HG03565 (cell line): ENCODE measurements around the gene MAMDC2.

Source experiments
- ATAC-seq: cut with Tn5 transposase; IDR thresholded peaks from one replicate; pipeline ENCODE4 v1.9.1; 2021; ENCODE audit warnings: mild to moderate bottlenecking, moderate library complexity; ENCODE audit not compliant: unreplicated experiment

Gene MAMDC2

DNA sequence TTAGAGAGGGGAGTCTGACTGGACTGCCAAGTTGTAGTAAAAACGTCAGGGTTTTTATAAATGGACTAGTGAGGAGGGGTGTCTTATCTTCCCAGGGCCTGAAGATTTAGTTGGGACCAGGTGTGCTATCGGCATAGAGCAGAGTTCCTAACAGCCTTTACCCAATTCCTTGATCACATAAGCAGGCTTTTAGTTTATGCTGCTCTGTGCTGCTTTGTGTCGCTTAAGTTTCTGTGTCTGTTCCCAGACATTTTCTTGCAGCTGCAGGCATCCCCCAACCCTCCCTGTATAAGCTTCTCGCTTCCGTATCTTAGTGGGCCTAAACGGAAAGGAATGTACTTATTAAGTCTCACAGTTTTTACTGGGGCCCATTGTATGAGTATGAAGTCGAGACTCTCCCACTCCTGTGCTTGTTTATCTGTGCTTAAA, 212.5 kb downstream of the MAMDC2 start:
- no peak for ATAC-seq

DNA sequence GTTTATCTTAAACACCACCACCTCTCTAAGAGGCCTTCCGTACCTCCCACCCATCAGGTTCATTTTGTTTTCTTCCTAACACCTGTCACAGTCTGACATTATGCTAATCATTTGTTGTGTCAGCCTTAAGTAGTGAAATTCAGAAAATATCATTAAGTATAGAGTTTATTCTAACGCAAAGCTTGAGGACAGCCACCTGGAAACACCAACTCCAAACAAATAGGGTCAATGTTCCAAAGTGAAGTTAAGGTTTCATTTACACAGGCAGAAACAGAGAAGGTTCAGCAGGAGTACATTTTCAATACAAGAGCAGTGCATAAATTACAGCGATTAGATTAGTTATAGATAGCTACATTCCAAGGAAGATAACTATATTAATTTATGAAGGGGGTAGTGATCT, 213.9 kb downstream of the MAMDC2 start:
- ATAC-seq = no peak

- peak; percentile 27 for ATAC-seq
These were observed 214.5 kb downstream of the MAMDC2 start for GRCh38 chr9:70257991-70258691.

DNA sequence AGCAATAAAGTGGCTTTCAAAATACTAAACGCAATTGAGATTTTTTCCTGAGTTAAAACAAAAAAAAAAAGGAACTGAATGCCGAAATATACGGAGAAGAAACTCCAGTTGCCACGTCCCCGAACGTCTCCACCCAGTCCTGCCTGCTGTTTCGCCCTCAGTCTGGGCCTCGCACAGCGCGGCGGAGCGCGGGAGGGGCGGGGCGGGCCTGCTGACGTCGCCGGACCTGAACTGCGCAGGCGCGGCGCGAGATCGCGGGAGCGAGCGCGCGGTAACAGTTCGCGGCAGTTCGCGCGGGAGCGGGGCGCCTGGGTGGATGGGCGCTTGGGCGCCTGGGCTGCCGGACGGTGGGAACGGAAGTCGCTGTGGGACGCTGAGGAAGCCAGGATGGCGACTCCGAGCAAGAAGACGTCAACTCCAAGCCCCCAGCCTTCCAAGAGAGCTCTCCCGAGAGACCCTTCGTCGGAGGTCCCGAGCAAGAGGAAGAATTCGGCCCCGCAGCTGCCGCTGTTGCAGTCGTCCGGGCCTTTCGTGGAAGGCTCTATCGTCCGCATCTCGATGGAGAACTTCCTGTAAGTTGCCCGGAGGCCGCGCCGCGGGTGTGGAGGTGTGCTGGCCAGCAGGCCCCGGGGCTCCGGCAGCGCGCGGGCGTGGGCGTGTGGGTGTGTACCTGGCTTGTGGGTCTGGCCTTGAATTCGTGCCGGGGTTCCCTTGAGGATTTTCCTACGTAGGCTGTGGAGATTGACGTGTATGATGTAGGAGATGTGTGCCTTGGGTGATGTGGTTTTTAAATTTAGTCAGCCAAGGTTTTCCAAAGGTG, 215.3 kb downstream of the MAMDC2 start, which contains the start of gene SMC5:
Gene SMC5 (plus strand): TSS at position 287 of the 820 bp plus-strand sequence. CDS start 101 bp downstream, at position 388.
- peak; percentile 70 for ATAC-seq

DNA sequence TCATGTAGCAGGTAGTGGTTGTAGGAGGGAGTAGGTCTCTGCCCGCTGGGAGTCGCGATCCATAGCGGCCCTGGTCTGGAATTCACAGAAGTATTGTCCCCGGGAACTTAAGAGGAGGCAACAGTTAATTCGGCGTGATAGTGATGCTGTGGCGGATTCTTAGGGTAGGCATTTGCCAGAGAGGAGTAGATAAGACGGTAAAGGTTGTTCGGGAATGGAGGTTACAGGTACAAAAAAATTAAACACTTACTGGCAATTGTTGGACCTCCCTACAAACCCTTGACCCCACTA, 215.8 kb downstream of the MAMDC2 start:
- ATAC-seq = no peak

DNA sequence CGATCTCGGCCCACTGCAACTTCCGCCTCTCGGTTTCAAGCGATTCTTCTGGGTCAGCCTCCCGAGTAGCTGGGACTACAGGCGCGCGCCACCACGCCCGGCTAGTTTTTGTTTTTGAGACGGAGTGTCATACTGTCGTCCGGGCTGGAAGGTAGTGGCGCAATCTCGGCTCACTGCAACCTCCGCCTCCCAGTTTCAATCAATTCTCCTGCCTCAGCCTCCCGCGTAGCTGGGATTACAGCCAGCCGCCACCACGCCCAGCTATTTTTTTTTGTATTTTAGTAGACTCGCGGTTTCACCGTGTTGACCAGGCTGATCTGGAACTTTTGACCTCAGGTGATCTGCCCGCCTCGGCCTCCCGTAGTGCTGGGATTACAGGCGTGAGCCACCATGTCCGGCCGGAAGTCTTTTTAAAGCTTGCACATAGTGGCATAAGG, 216.4 kb downstream of the MAMDC2 start:
- no peak for ATAC-seq

DNA sequence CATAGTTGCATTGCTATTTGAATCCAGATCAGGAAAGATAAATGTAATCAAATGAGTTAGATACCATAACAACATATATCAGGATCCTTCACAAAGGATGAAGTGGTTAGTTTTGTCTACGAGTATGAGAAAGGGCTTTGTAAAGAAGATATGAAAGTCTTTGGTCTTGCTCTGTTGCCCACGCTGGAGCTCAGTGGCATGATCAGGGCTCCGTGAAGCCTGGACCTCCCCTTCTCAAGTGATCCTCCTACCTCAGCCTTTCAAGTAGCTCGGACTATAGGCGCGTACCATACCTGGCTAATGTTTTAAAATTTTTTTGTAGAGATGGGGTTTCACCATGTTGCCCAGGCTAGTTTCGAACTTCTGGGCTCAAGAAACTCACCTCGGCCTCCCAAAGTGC, 217.0 kb downstream of the MAMDC2 start:
- no peak for ATAC-seq

DNA sequence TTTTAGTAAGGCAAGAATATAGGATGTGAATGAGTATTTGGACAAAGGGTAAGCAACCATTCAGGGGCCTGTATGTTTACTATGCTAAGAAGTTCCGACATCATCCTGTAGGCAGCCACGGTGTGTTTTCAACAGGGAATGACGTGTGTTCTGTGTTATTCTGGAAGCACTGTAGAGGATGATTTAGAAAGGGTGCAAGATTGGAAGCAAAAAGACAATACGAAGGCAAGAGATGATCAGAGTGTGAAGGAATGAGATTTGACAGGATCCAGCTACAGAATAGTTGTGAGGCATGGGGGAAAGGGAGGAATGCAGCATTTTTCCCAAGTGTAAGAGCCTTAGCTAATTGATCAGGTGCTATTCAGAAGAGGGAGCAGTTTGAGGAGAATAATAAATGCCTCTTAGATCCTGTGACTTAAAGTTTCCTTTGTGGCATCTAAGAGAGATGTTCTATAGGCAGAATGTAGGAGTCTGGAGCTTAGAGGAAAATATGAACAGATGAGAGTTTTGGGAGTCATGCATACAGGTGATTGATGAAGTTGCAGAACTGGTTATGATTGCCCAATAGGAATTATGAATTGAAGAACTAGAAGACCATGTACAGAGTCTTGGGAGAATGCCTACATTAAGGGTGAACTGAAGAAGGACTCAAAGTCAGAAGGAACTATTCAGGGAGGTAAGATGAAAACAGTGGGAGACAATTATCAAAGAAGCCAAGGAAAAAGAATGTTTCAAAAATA, 217.7 kb downstream of the MAMDC2 start:
- ATAC-seq = no peak

DNA sequence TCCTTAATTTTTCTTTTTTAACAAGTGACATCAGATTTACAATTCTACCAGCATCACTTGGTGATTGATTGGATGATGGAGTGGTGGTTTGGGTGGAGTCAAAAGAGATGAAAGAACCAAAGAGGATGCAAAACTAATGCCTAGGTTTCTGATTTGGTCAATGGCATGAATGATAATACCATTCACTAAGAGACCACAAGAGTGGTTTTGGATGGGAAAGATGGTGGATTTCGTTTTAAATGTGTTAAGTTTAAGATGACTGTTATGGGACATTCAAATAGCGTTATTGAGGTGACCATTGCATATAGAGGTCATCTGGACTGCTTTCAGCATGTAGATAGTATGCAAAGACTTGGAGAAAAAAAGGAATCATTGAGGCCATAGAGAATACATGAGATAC, 218.7 kb downstream of the MAMDC2 start:
- ATAC-seq = no peak

DNA sequence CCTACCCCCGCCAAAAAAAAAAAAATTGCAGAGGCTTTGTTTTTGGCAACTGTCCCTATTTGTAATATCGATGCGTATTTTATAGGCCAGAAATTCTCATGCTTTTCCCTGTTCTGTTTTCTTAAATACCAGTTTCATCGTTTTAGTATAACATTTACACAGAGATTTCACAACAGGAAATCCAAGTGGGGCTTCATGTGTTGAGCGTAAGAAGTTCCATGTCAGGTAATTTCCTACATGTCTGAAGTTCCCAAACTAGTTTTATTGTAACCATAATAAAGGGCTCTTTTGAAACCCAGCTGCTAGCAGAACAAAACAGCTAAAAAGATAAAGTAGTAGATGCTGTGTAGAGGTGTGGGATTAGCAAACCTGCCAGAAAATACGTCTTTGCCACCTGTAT, 219.3 kb downstream of the MAMDC2 start:
- ATAC-seq = no peak

DNA sequence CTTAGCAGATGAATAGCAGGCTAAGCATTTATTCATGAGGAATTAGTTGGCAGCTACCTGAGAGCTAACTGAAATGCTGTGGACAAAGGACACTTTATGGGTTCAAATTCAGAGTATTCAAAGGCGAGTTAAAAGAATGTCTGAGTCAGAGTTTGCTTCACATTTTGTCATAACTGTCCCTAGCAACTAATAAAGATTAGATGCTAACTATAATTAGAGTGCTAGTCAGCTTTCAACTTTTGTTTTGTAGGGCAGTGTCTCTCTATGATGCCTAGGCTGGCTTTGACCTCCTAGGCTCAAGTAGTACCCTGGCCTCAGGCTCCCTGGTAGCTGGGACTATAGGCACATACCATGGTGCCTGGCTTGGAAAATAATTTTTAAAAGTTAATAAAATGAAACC, 219.8 kb downstream of the MAMDC2 start:
- ATAC-seq = no peak
